SHP77 (cell line): ENCODE data around the gene GYS1.

Experiments
- DNase-seq, 2 experiments: peaks; one replicate each; lab custom pipeline; 2025; lab: John Stamatoyannopoulos, UW

GYS1 gene

DNA sequence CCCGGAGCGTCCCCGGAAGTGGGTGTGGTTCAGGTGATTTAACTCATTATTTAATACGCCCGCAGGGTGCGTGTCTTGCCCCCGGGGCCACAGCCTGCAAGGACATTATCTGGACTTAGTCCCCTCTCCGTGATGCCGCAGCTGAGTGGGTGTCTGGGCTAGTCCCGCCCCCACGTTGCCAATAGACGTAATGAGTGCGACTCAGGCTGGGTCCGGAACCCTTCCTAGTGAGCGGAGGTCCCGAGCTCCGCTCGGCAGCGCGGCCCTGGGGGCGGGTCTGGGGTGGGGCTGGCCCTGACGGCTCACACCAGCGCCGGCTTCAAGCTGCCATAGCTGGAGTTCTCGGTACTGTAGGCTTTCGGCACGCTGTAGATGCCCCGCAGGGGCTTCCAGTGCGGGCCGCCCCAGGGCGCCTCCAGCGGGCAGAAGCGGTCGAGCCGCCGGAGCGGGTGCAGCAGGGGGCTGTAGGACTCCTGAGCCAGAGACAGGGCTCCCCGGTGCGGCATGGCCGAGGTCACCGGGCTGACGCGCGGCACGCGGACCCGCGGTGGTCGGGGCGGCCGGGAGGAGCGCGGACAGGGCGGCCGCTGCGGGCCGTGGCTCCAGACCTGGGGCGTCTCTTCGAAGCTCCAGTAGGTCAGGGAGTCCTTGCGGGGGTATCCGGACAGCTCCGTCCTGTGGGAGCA, 24.7 kb upstream of the GYS1 start:
- peak; percentile 33 to 74 for DNase-seq

DNA sequence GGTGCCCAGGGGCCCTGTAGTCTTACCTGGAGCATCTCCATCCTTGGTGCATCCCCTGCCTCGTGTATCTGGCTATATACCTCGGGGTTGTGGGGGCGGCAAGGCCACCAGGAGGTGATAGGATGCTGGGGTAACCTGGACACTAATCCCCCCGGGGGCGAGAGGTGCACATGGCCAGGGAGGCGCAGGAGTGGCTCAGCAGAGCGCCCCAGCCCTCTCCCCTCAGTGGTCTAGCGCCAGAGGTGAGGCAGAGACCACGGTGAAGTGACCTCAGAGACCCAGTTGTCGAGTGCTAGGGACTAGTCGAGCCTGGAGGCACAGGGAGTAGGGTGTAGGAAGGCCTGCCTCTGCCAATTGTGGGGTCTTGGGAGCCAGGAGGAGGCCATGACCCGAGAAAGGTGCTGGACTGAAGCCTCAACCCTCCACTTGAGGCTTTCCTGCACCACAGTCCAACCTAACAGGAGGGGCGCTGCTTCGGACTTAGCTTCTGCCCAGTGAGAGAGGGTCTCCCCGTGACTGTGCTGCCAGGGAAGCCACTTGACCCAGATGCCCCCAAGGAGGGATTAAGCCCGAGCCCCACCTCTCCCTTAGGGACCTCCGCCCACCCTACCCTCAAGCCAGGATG, 24.0 kb upstream of the GYS1 start, which contains the start of gene LHB:
TSS of gene LHB (minus strand) at position 51 of the 625 bp plus-strand sequence. CDS start at position 41, 10 bp downstream.
- no peak for DNase-seq

DNA sequence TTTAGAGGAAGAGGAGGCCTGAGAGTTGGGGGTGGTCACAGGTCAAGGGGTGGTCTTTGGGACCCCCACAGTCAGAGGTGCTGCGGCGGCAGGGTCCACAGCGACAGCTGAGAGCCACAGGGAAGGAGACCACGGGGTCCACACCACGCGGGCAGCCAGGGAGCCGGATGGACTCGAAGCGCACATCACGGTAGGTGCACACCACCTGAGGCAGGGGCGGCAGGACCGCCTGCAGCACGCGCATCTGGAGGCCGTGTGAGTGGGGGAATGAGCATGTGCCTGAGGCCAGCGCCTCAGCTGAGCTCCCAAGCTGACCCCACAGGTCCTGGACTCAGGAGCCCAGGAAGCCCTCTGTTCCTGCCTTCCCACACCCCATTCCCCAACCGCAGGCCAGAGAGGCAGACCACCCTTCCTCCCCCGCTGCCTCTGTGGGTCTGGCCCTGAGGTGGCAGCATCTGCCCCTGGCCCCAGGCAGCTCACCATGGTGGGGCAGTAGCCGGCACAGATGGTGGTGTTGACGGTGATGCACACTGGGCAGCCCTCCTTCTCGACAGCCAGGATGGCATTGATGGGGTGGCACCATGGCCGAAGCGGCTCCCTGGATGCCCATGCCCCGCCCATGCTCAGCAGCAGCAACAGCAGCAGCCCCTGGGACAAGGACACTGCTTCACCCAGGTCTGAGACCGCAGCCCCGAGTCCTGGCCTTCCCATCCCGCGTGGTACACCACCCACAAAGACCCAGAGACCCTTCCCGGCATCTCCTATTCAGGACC, 23.1 kb upstream of the GYS1 start:
- DNase-seq = no peak

DNA sequence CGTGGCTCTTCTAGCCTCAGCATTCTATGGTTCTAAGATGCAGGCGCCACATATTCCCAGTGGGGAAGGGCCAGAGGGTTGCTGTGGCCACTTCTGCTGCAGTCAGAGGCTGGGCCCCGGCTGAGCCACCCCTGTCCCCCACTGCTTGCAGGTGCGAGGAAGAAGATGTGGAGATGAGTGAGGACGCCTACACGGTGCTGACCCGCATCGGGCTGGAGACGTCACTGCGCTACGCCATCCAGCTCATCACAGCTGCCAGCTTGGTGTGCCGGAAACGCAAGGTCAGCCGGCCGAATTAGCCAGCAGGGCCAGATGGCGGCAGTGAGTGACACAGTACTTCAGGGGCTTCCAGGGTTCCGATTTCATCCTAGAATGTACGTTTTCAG, 21.8 kb upstream of the GYS1 start:
- DNase-seq = no peak

DNA sequence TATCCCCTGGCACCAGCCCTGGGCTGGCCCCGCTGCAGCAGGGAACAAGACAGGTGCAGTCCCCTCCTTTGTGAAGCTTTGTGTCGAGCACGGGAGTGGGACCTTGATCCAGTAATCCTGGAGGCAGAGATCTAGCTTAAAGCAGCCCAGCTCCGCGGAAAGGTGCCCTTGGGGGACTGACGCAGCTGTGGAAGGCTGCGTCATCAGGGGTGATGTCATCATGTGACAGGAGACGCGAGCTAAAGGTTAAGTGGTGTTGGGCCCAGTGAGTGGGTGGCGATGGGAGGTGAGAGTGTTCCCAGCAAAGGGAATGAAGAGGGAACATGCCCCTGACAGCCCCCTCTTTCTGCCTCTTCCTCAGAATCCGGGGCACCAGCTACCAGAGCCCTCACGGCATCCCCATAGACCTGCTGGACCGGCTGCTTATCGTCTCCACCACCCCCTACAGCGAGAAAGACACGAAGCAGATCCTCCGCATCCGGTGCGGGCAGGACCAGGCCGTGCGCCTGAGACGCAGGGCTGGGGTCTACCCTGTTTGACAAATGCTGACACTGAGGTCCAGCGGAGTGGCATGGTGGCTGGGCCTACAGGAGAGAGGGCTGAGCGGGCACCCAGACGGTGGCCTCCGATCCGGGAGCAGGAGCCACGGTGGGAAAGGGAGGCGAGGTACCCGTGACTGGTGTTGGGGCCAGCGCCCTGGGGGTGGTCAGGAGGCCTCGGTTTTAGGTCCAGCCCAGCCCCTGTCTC, 21.2 kb upstream of the GYS1 start:
- DNase-seq = peak in 1 of 2 experiments; percentile 30

DNA sequence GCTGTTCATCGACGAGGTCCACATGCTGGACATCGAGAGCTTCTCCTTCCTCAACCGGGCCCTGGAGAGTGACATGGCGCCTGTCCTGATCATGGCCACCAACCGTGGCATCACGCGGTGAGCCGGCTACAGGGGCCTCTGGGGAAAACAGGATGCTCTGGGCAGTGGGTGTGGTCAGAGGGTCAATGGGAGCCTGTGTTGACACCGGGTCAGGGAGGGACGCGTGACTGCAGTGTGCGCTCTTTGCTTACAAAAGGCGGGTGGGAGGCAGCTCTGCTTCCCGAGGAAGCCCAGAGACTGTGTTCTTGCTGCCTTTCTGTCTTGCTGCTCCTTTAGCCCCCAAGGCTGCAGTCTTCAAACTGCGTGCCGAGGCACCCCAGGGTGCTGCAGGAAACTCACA, 18.1 kb upstream of the GYS1 start:
- no peak for DNase-seq

DNA sequence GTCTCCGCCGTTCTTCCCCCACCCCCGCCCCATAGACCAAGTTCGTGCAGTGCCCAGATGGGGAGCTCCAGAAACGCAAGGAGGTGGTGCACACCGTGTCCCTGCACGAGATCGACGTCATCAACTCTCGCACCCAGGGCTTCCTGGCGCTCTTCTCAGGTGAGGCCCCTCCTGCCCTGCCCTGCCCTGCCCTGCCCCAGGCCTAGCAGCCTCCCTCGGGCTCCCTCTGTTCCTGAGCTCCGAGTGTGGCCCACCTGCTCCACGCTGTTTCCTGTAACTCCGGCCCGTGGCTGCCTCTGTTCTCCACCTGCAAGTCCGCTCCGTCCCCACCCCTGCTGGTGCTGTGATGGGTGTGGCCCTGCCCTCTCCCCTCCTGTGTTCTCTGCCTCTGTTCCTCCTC, 17.3 kb upstream of the GYS1 start:
- DNase-seq = no peak

DNA sequence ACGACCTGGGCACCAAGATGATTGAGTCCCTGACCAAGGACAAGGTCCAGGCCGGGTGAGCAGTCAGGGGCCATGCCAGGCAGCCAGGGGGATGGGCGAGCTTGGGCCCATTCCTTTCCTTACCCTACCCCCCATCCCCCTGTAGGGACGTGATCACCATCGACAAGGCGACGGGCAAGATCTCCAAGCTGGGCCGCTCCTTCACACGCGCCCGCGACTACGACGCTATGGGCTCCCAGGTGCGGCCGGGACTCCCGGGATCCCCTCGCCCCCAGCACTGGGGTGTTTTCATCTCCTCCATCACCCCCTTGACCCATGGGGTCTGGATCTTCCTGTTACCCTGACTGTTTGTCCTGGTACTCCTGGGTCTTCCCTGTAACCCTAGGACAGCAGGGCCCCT, 16.7 kb upstream of the GYS1 start:
- no peak for DNase-seq

DNA sequence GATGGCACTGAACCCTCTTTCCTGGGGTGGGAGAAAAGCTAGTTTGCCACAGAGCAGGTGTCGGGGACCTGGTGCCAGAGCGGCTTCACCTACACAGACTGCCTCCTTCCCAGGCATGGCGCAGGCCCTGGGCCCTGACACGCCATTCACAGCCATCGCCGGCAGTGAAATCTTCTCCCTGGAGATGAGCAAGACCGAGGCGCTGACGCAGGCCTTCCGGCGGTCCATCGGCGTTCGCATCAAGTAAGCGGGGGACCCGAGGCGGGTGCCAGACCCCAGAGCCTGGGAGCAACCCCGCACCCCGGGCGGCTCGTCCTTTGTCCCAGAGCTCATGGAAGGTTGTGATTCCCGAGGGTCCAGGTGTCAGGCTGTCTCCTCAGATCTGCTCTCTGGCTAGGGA, 13.8 kb upstream of the GYS1 start:
- no peak for DNase-seq

DNA sequence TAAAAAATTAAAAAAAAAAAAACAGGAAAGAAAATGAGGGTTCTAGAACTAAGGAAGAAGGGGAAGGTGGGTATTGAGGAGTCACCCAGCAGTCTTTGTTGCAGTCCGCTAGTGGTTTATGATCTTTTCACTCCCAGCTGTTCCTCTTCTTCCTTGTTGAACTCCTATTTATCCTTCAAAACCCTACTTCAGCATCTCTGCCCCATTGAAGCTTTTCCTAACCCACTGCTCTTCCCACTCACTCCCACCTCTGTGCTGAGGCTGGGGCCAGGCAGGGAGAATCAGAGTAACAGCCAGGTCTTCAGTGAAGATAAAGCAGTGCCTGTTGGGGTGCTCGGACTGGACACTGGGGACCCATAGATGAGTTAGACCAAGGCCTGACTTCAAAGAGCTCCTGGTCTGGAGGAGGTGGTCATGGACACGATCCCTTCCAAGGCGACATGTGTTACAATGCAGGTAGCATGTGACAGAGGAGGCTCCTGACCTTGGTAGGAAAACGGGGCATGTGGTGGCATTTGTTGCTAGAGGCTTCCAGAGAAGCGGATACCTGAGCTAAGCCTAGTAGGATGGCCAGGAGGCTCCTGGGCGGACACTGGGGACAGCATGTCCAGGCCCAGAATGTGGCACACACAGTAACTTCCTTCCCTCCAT, 12.0 kb upstream of the GYS1 start:
- no peak for DNase-seq

DNA sequence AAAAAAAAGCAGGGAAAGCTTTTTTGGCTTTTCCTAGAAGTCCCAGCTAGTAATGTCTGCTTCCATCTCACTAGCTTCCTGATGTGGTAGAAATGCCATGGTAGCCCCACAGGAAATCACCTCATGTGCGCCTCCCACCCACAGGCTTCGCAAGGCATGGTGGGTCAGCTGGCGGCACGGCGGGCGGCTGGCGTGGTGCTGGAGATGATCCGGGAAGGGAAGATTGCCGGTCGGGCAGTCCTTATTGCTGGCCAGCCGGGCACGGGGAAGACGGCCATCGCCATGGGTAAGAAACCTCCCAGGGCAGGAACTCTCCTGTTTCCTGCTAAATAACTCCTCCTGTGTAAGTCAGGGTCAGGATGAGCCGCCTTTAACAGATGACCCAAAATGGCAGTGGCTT, 11.0 kb upstream of the GYS1 start:
- no peak for DNase-seq

DNA sequence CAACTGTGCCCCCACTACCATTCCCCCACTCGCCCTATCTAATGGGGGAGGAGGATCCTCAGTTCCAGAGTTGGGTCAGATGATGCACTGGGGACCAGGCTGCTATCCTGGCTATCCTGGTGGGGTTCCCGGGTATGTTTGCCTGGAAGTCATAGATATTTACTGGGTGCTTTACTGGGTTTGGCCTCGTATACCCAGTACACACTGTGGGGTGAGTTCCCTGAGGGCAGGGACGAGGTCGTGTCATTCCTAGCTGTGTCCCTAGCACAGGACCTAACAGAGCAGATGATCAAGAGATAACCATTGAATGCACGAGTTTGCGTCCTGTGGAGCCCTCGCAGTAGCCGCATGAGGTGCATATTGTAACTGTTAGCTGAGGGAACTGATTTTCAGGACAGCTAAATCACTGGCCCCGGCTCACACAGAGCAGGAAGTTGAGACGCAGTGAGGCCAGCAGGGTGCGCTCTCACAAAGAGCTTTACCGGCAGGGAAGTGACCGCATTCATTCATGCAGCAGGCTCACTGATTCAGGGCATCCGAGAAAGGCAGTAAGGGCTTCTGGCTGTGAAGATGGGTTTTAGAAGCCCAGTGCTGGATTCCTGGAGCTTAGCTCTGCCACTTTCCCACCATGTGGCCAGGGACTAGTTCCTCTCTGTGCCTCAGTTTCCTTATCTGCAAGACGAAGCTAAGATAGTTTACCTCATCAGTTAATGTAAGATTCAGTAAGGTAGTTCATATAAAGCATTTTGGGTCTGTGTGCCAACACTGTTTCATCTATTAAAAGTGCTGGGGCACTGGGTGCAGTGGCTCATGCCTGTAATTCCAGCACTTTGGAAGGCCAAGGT, 6.6 kb upstream of the GYS1 start:
- peak in 1 of 2 experiments; percentile 40 for DNase-seq

DNA sequence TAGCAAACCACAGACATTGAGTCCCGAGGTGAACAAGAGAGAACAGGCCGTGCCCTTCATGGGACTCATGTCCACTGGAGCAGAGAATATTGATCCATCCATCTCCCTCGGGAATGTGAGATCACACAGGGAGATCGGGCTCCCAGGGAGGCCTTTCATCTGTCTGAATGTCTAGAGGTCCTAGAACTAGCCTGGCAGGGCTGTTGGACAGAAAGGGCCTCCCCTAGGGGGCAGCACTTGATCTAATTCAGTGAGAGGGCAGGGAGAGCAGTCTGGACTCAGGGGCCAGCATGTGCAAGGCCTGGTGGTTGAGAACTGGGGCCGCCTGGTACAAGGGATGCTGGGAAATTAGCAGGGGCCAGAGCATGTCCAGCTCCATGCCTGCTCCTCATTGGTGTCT, 4.9 kb upstream of the GYS1 start:
- peak; percentile 70 to 79 for DNase-seq

DNA sequence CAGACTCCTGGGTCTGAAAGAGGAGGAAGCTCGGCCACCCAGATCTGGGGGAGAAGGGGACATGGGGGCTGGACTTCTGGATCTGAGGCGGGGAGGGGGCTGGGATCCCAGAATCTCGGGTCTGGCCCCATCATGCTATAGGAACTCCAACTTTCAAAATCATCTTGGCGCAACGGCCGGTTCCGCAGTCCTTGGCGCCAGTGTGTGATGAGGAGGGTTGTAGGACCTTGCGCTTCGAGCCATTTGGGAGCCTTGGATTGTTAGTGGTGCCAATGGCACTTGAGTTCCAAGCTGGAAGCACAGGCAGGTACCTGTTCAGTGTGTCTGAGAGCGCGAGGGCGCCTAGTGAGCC, 902 bp upstream of the GYS1 start:
- DNase-seq = no peak

DNA sequence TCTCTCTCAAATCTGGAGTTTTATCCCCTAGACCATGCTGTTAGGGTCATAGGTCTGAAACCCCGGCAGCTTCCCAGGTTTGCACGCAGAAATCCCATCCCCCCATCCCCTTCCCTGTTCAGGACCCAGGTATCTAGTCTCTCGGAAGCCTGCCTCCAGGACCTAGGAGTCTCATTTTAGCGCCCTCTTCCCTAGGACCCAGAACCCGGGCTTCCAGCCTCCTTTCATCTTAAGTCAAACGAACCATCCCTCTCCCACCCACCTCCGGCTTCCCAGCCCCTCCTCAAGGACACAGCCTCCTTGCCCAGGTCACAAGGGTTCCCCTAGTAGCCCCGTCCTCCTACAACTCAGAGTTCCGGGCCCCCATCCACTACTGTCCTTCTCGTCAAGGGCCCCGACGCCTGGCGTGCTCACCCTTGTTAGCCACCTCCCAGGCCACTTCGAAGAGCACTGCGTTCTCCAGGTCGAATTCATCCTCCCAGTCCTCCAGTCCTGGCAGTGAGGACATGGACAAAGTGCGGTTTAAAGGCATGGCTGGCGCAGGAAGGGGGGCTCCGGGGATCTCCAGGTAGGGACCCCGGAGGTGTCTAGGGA, 431 bp downstream of the GYS1 start:
- DNase-seq = no peak

DNA sequence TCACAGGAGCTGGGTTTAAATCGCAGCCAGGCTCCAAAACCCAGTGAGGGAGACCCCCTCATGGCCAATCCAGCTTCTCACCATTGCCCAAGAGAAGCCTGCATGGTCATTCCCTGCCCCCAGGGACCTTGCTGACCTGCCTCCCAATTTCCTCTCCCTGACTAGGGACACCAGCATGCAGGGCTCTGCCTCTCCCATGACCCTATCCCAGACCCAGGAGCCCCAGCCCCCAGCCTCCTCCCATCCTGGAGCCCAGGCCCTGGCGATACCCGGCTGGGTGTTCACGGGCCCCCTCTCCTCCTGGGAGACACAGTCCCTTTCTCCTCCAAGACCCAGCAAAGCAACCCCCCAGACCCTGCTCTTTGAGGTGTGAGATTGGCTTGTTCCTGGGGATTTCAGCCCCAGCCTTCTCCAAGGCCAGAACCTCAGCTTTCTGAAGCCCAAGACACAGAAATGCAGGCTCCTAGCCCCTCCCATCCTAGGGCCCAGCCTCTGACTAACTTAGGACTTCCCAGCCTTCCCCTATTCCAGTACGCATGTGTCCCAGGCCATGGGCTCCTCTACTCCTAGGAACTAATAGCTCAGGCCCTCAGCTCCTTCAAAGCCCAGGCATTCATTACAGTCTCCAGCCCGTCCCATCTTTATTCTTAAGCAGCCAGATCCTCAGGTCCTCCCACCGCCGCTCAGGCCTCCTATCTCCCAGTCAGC, 1.1 kb downstream of the GYS1 start:
- no peak for DNase-seq

DNA sequence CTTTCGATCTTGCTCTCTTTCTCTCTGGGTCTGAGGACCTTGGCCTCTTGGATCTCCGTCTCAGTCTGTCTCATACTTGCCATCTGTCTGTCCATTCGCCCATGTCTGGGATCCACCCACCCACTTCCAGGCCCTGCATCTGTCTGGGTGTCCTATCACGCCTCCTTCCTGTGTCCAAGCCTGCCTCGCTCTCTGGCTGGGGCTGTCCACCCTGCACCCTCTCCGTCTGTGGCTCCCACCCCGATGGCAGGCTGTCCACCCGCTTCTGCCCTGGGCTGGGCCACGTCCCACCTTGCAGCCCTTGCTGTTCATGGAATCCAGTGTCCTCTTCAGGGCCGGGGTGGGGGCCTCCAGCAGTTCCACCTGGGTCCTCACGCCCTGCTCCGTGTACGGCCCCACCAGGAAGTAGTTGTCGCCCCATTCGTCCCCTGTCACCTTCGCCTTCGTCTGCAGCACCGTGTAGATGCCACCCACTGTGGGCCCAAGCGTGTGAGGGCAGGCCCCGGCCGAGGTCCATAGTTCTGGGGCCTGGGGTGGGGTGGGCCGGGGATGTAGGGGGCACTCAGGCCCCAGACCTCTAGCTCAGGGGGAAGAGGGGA, 2.0 kb downstream of the GYS1 start:
- no peak for DNase-seq

DNA sequence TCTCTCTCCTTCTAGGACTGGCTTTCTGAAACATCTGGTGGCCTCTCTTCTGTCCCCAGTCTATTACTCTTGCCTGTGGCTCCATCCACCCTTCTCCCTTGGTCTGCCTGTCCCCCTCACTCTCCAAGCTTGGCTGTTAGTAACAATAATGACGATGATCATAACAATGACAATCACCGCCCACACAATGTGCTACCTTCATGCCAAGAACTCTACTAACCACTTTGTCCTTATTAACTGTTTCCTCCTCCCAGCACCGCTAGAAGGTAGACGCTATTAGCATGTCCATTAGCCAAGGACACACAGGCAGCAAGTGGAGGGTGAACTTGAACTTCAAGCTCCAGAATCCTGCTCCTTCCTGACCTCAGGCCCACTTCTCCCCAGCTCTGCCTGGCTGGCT, 2.7 kb downstream of the GYS1 start:
- no peak for DNase-seq

DNA sequence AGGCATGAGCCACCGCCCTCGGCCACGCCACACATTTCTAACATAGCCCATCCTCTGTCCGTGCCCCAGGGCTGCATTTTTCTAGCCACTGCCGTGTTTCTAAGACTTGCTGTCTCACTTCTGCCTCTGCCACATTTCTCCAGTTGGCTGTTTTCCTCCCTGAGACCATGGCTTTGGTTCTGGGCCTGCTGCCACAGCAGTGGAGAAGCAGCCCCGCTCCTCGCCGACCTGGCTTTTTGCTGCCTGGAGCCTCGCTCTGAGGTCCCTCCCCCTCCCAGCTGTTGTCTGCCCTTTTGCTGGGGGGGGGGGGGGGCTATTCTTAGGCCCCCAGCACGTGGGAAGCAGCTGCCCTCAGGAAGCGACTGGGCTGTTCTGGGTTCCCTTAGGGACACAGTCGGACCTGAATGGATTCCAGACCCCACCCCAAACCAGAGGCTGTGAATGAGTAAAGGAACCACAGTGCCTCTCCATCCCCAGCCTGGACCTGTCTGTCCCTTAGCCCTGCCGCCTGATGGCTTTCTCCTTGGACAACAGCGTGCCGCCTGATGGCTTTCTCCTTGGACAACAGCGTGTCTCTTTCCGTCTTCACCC, 3.3 kb downstream of the GYS1 start:
- no peak for DNase-seq
